ENCODE results near the gene EPHB1. TPM values are rescaled to one million over a fixed set of nuclear protein-coding genes. Genes with fewer than 3 reads are reported as not detected.

EPHB1 gene
- polyA plus RNA-seq, 3 donors: 0.06 to 0.55 TPM; not detected in 1

GRCh38 chr3:135272026-135272669 is 477.1 kb downstream of the EPHB1 start:
- Histone ChIP-seq H3K4me2 (replicated peaks; ENCODE audit: extremely low read depth, low read length, poor library complexity, severe bottlenecking) (no peak overlapping the region), H3K36me3 (replicated peaks in 1 of 2; ENCODE audit: control insufficient read depth in 1 of 2, insufficient read depth in 2 of 2, low read length in 2 of 2) (no peaks in the 10 kb centered on the region), H3K9me3 (replicated peaks in 1 of 2; ENCODE audit: control insufficient read depth in 1 of 2, insufficient read depth in 1 of 2, low read length in 2 of 2) (no peaks in the 10 kb centered on the region), H3K9ac (ENCODE audit: insufficient read depth, low read length, poor library complexity, severe bottlenecking) (no peak overlapping the region), H3K4me1 (ENCODE audit: control insufficient read depth in 1 of 2, insufficient read depth in 2 of 2, low read length in 2 of 2) (no peaks in the 10 kb centered on the region), H3K27ac (ENCODE audit: low read depth in 1 of 2, low read length in 2 of 2) (no peak overlapping the region), H4K20me1 (ENCODE audit: insufficient read depth, low read length) (no peaks in the 10 kb centered on the region), H3K79me2 (ENCODE audit: insufficient read depth, low read length) (no peaks in the 10 kb centered on the region), H3K27me3 (ENCODE audit: control insufficient read depth in 2 of 2, insufficient read depth in 2 of 2, low read length in 2 of 2) (no peaks in the 10 kb centered on the region), H3K4me3 (replicated peaks in 1 of 3; ENCODE audit: low read depth in 2 of 3, low read length in 3 of 3) (no peak overlapping the region), H2AFZ (ENCODE audit: insufficient read depth, low read depth, low read length, poor library complexity, severe bottlenecking) (no peak overlapping the region)
- WGBS (ENCODE audit: insufficient coverage): 44% methylated on average over 2 of the region's 7 CpGs
- no peak overlapping the region for H3K4me3 Mint-ChIP-seq
- peaks cover 0 to 3% (median 1%) of the 10 kb centered on the region in 3 donors for H3K27me3 Mint-ChIP-seq (ENCODE audit: low read depth in 3 of 3)
- intact Hi-C loops (cut with micrococcal nuclease): no loop called here
- no peak for DNase-seq
- peaks cover 0 to 7% (median 3%) of the 10 kb centered on the region in 7 donors for H3K9me3 Mint-ChIP-seq
- H3K36me3 Mint-ChIP-seq: no peaks in the 10 kb centered on the region
- H3K27ac Mint-ChIP-seq: no peak overlapping the region
- TF ChIP-seq, protein P1, sequence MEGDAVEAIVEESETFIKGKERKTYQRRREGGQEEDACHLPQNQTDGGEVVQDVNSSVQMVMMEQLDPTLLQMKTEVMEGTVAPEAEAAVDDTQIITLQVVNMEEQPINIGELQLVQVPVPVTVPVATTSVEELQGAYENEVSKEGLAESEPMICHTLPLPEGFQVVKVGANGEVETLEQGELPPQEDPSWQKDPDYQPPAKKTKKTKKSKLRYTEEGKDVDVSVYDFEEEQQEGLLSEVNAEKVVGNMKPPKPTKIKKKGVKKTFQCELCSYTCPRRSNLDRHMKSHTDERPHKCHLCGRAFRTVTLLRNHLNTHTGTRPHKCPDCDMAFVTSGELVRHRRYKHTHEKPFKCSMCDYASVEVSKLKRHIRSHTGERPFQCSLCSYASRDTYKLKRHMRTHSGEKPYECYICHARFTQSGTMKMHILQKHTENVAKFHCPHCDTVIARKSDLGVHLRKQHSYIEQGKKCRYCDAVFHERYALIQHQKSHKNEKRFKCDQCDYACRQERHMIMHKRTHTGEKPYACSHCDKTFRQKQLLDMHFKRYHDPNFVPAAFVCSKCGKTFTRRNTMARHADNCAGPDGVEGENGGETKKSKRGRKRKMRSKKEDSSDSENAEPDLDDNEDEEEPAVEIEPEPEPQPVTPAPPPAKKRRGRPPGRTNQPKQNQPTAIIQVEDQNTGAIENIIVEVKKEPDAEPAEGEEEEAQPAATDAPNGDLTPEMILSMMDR (IDR thresholded peaks at IDR 0.05): no peak
- H3K4me1 Mint-ChIP-seq: no peaks in the 10 kb centered on the region

DNA sequence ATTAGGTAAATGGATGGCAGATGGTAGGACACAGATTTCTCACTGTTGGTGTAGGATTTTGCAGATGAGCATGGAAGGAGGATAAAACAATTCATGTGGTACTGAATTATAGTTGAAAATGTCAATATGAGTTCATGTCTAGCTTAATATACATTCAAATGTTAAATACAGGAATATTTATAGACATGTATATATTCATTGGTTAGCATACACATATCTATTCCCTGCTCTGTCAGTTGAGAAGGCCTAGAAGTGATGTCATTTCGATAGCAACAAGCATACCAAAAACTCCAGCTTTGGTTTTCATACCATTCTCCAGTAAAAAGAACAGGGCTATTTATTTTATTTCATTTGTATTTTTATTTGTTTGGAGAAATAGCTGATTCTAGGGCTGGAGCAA is 497.1 kb downstream of the EPHB1 start:
- Histone ChIP-seq H3K9ac (ENCODE audit: insufficient read depth, low read length, poor library complexity, severe bottlenecking) (no peak overlapping the region), H3K4me2 (replicated peaks; ENCODE audit: extremely low read depth, low read length, poor library complexity, severe bottlenecking) (no peak overlapping the region), H3K4me1 (ENCODE audit: control insufficient read depth in 1 of 2, insufficient read depth in 2 of 2, low read length in 2 of 2) (no peaks in the 10 kb centered on the region), H3K4me3 (replicated peaks in 1 of 3; ENCODE audit: low read depth in 2 of 3, low read length in 3 of 3) (no peak overlapping the region), H3K27ac (ENCODE audit: low read depth in 1 of 2, low read length in 2 of 2) (no peak overlapping the region), H3K79me2 (ENCODE audit: insufficient read depth, low read length) (no peaks in the 10 kb centered on the region), H3K36me3 (replicated peaks in 1 of 2; ENCODE audit: control insufficient read depth in 1 of 2, insufficient read depth in 2 of 2, low read length in 2 of 2) (no peaks in the 10 kb centered on the region), H2AFZ (ENCODE audit: insufficient read depth, low read depth, low read length, poor library complexity, severe bottlenecking) (no peak overlapping the region), H4K20me1 (ENCODE audit: insufficient read depth, low read length) (no peaks in the 10 kb centered on the region), H3K9me3 (replicated peaks in 1 of 2; ENCODE audit: control insufficient read depth in 1 of 2, insufficient read depth in 1 of 2, low read length in 2 of 2) (no peaks in the 10 kb centered on the region), H3K27me3 (ENCODE audit: control insufficient read depth in 2 of 2, insufficient read depth in 2 of 2, low read length in 2 of 2) (no peaks in the 10 kb centered on the region)
- no peak overlapping the region for H3K27ac Mint-ChIP-seq
- no peak overlapping the region for H3K4me3 Mint-ChIP-seq
- H3K9me3 Mint-ChIP-seq: peaks cover 0 to 11% (median 4%) of the 10 kb centered on the region in 7 donors
- TF ChIP-seq, protein P1 (IDR thresholded peaks at IDR 0.05): no peak
- H3K4me1 Mint-ChIP-seq: no peaks in the 10 kb centered on the region
- H3K27me3 Mint-ChIP-seq (ENCODE audit: low read depth in 3 of 3): peaks cover 0 to 3% (median 2%) of the 10 kb centered on the region in 3 donors
- intact Hi-C loops (cut with micrococcal nuclease): no loop called here
- H3K36me3 Mint-ChIP-seq: no peaks in the 10 kb centered on the region
- DNase-seq: no peak
- no CpG with 5 or more reads among the region's 1 CpG for WGBS (ENCODE audit: insufficient coverage)
